Measurements from ENCODE around the gene LHX1.
A peak's percentile ranks its signal among the peaks of the same experiment; 100 is the strongest.

LHX1 gene

GRCh38 chr17:36923814-36924221, 13.5 kb upstream of the LHX1 start:
- DNase-seq = no peak

GRCh38 chr17:36926226-36926625, 11.0 kb upstream of the LHX1 start:
- no peak for DNase-seq

- DNase-seq = no peak
These were observed 10.6 kb upstream of the LHX1 start for GRCh38 chr17:36926701-36927100.

GRCh38 chr17:36928471-36929345, 8.6 kb upstream of the LHX1 start:
- no peak for DNase-seq

- DNase-seq = no peak
These were observed 7.3 kb upstream of the LHX1 start for GRCh38 chr17:36929851-36930582.

GRCh38 chr17:36930583-36930900, 6.7 kb upstream of the LHX1 start:
- no peak for DNase-seq

GRCh38 chr17:36931096-36931696, 6.1 kb upstream of the LHX1 start:
- no peak for DNase-seq

GRCh38 chr17:36931697-36932382, 5.4 kb upstream of the LHX1 start:
- no peak for DNase-seq

- DNase-seq = no peak
These were observed 4.9 kb upstream of the LHX1 start for GRCh38 chr17:36932383-36932693.

GRCh38 chr17:36932694-36933511, 4.4 kb upstream of the LHX1 start:
- DNase-seq = no peak

GRCh38 chr17:36933512-36934143, 3.6 kb upstream of the LHX1 start:
- no peak for DNase-seq

GRCh38 chr17:36934144-36934691, 3.1 kb upstream of the LHX1 start:
- DNase-seq = no peak

GRCh38 chr17:36934692-36935630, 2.3 kb upstream of the LHX1 start:
- DNase-seq = peak; percentile 48

- peak; percentile 24 for DNase-seq
These were observed 1.4 kb upstream of the LHX1 start for GRCh38 chr17:36935671-36936454.

- DNase-seq = no peak
These were observed 747 bp upstream of the LHX1 start for GRCh38 chr17:36936455-36937000.

- no peak for DNase-seq
These were observed 787 bp downstream of the LHX1 start for GRCh38 chr17:36937959-36938565.

- DNase-seq = peak; percentile 40
These were observed 1.3 kb downstream of the LHX1 start for GRCh38 chr17:36938566-36939051.

GRCh38 chr17:36939052-36939801, 2.0 kb downstream of the LHX1 start:
- peak; percentile 37 for DNase-seq

Measured in NCI-H526 treated with DMSO at 0.1 percent for 48 hours (cell line).